Mammary epithelial cell (primary cell): ENCODE data around the gene MBNL2.

Source experiments
- EZH2 ChIP-seq: IDR thresholded peaks from 2 replicates; pipeline ENCODE4 v1.6.1; 2012; ENCODE audit warnings: low read length, inconsistent platforms, borderline replicate concordance
- TF ChIP-seq, protein P1 (sequence below), 2 donors: IDR thresholded peaks in 1 of 2; conservative IDR thresholded peaks in 1 of 2; 2 replicates each; pipeline ENCODE4 v1.5.1; 2011 to 2012; ENCODE audit warnings: inconsistent platforms in 2 of 2, low read length in 2 of 2, mild to moderate bottlenecking in 2 of 2, control low read depth in 1 of 2, low read depth in 1 of 2; ENCODE audit not compliant: insufficient read depth in 1 of 2; ENCODE audit errors: extremely low read depth in 1 of 2

DNA sequence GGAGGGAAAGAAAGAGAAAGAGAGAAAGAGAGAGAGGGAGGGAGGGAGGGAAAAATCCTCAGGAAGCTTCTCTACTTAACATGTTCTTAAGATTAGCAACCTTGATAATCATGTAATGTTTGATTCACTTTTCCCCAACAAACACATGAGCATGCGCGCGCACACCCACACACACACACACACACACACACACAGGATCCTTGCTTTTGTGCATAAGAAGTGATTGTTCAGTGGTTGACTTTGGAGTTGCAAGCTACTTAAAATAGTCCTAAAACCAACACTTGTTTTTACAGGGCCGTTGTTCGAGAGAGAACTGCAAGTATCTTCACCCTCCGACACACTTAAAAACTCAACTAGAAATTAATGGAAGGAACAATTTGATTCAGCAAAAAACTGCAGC lies 111.8 kb downstream of the MBNL2 start:
- TF ChIP-seq, protein P1, sequence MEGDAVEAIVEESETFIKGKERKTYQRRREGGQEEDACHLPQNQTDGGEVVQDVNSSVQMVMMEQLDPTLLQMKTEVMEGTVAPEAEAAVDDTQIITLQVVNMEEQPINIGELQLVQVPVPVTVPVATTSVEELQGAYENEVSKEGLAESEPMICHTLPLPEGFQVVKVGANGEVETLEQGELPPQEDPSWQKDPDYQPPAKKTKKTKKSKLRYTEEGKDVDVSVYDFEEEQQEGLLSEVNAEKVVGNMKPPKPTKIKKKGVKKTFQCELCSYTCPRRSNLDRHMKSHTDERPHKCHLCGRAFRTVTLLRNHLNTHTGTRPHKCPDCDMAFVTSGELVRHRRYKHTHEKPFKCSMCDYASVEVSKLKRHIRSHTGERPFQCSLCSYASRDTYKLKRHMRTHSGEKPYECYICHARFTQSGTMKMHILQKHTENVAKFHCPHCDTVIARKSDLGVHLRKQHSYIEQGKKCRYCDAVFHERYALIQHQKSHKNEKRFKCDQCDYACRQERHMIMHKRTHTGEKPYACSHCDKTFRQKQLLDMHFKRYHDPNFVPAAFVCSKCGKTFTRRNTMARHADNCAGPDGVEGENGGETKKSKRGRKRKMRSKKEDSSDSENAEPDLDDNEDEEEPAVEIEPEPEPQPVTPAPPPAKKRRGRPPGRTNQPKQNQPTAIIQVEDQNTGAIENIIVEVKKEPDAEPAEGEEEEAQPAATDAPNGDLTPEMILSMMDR (conservative IDR thresholded peaks at IDR 0.05 in 1 of 2, IDR thresholded peaks at IDR 0.05 in 1 of 2; ENCODE audit: extremely low read depth in 1 of 2, insufficient read depth in 1 of 2, low read depth in 1 of 2, low read length in 2 of 2), result no peak
- TF ChIP-seq EZH2, result no peak
